IMR-90 (cell line): ENCODE results near the gene PRSS3. TPM values are rescaled to one million over a fixed set of nuclear protein-coding genes. Genes with fewer than 3 reads are reported as not detected.
"Not testable (repeated sequence)": the region's sequence is repeated elsewhere in the genome, so short reads cannot be mapped to it uniquely, and the experiment has no call there.

Source experiments
- ATAC-seq: fragments of 200-7000 bp; cut with Tn5 transposase; 2 replicates; pipeline ENCODE4 v1.9.1; 2020; ENCODE audit warnings: low read depth, mild to moderate bottlenecking, moderate library complexity
- BruUV-seq: library from RNA; stranded (reverse); fragments of 400-500 nt; replicated peaks from 2 replicates; lab custom pipeline; 2021; lab: Mats Ljungman, UMichigan
- CTCF ChIA-PET: fragments of 300-600 bp; formaldehyde crosslinking; extraction: SDS; loops from one replicate; lab custom pipeline; 2021; ENCODE audit warnings: antibody characterized with exemption; lab: Yijun Ruan, JAX
- POLR2A ChIA-PET: fragments of 300-600 bp; sonication (Branson Sonifier 250); formaldehyde crosslinking; loops from one replicate; lab custom pipeline; 2022; ENCODE audit warnings: antibody characterized with exemption; ENCODE audit not compliant: unreplicated experiment; lab: Charles Lee
- DNase-seq: peaks from one replicate; pipeline ENCODE4 v3.0.0; 2013
- H2AFZ ChIP-seq: replicated peaks from 2 replicates; pipeline ENCODE3; 2013; ENCODE audit warnings: low read length, mild to moderate bottlenecking; ENCODE audit not compliant: poor library complexity
- H2AK5ac ChIP-seq: 2 replicates; pipeline ENCODE4 v1.6.1; 2013; ENCODE audit warnings: low read depth, low read length, inconsistent platforms
- H2AK9ac ChIP-seq: replicated peaks from 2 replicates; pipeline ENCODE3; 2013; ENCODE audit warnings: mild to moderate bottlenecking, low read depth, low read length, moderate library complexity; ENCODE audit not compliant: poor library complexity
- H2BK120ac ChIP-seq: 2 replicates; pipeline ENCODE4 v1.6.1; 2013; ENCODE audit warnings: low read depth, low read length, inconsistent platforms
- H2BK15ac ChIP-seq: 3 replicates; pipeline ENCODE4 v1.6.1; 2013; ENCODE audit warnings: low read depth, low read length, inconsistent platforms
- H2BK20ac ChIP-seq: 2 replicates; pipeline ENCODE4 v1.6.1; 2013; ENCODE audit warnings: low read depth, mild to moderate bottlenecking, inconsistent platforms, low read length, moderate library complexity
- H2BK5ac ChIP-seq: 2 replicates; pipeline ENCODE4 v1.6.1; 2013; ENCODE audit warnings: mild to moderate bottlenecking, low read depth, low read length, inconsistent platforms; ENCODE audit not compliant: poor library complexity, severe bottlenecking
- H3K14ac ChIP-seq: replicated peaks from 2 replicates; pipeline ENCODE4 v1.6.1; 2013; ENCODE audit warnings: low read depth, low read length, inconsistent platforms
- H3K18ac ChIP-seq: 2 replicates; pipeline ENCODE4 v1.6.1; 2013; ENCODE audit warnings: low read depth, low read length, control low read depth
- H3K23ac ChIP-seq: 2 replicates; pipeline ENCODE4 v1.6.1; 2013; ENCODE audit warnings: low read depth, low read length, inconsistent platforms
- H3K27ac ChIP-seq: 2 replicates; pipeline ENCODE4 v1.5.1; 2013; ENCODE audit warnings: mild to moderate bottlenecking, control low read depth, low read length; ENCODE audit not compliant: insufficient read depth
- H3K27me3 ChIP-seq: 2 replicates; pipeline ENCODE4 v1.6.1; 2013; ENCODE audit warnings: low read length; ENCODE audit not compliant: control insufficient read depth, insufficient read depth
- H3K36me3 ChIP-seq: 2 replicates; pipeline ENCODE4 v1.6.1; 2013; ENCODE audit warnings: low read length, mixed read lengths; ENCODE audit not compliant: control insufficient read depth, insufficient read depth
- H3K4ac ChIP-seq: 2 replicates; pipeline ENCODE4 v1.6.1; 2013; ENCODE audit warnings: low read depth, low read length, inconsistent platforms
- H3K4me1 ChIP-seq: 2 replicates; pipeline ENCODE4 v1.6.1; 2013; ENCODE audit warnings: low read length, mixed read lengths; ENCODE audit not compliant: control insufficient read depth, insufficient read depth
- H3K4me2 ChIP-seq: 2 replicates; pipeline ENCODE4 v1.6.1; 2013; ENCODE audit warnings: low read depth, mild to moderate bottlenecking, control low read depth, low read length, moderate library complexity
- H3K4me3 ChIP-seq: 2 replicates; pipeline ENCODE4 v1.5.1; 2013; ENCODE audit warnings: low read depth, mild to moderate bottlenecking, control low read depth, low read length, moderate library complexity; ENCODE audit not compliant: insufficient read depth
- H3K56ac ChIP-seq: 2 replicates; pipeline ENCODE4 v1.6.1; 2013; ENCODE audit warnings: low read length, inconsistent platforms; ENCODE audit not compliant: insufficient read depth; ENCODE audit errors: extremely low read depth
- H3K79me1 ChIP-seq, 2 experiments: 2 replicates each; pipeline ENCODE4 v1.6.1; 2013; ENCODE audit warnings: low read length in 2 of 2, inconsistent platforms in 1 of 2, low read depth in 1 of 2
- H3K9ac ChIP-seq: 2 replicates; pipeline ENCODE4 v1.6.1; 2013; ENCODE audit warnings: low read depth, low read length, control low read depth
- H3K9me1 ChIP-seq: 2 replicates; pipeline ENCODE4 v1.6.1; 2013; ENCODE audit warnings: low read length, inconsistent platforms; ENCODE audit not compliant: insufficient read depth
- H3K9me3 ChIP-seq: 2 replicates; pipeline ENCODE4 v1.6.1; 2013; ENCODE audit warnings: low read length; ENCODE audit not compliant: control insufficient read depth, insufficient read depth
- H4K20me1 ChIP-seq: 2 replicates; pipeline ENCODE4 v1.6.1; 2013; ENCODE audit warnings: low read length, inconsistent platforms; ENCODE audit not compliant: insufficient read depth
- H4K5ac ChIP-seq: 2 replicates; pipeline ENCODE4 v1.6.1; 2013; ENCODE audit warnings: mild to moderate bottlenecking, low read depth, low read length, control low read depth
- H4K8ac ChIP-seq, 2 experiments: 2 replicates each; pipeline ENCODE4 v1.6.1; 2013; ENCODE audit warnings: low read depth in 2 of 2, low read length in 2 of 2, control low read depth in 1 of 2, inconsistent platforms in 1 of 2
- H4K91ac ChIP-seq: 2 replicates; pipeline ENCODE4 v1.6.1; 2013; ENCODE audit warnings: low read depth, low read length, inconsistent platforms; ENCODE audit not compliant: insufficient read depth
- WGBS, 2 experiments: methylation state at CpG; one replicate each; pipeline versions ENCODE4 v1.1.5 to v1.1.7; 2013; ENCODE audit warnings: missing lambda C conversion rate in 2 of 2; ENCODE audit not compliant: insufficient read length in 1 of 2; ENCODE audit errors: extremely low coverage in 2 of 2; 5-methylcytosine and 5-hydroxymethylcytosine counted together
- dilution Hi-C: fragments of 300-500 bp; cut with HindIII; formaldehyde crosslinking; loops from one replicate; pipeline ENCODE4 v1.14.3; 2018; ENCODE audit warnings: low sequenced_read_pairs; ENCODE audit not compliant: unreplicated experiment
- in situ Hi-C: fragments of 300-500 bp; cut with MboI; formaldehyde crosslinking; loops from 3 replicates; pipeline ENCODE4 v1.14.3; 2019; ENCODE audit warnings: low sequenced_read_pairs, inconsistent platforms, mixed read lengths
- intact Hi-C: fragments of 100-400 bp; cut with micrococcal nuclease; formaldehyde crosslinking; loops from 2 replicates; pipeline ENCODE4 v1.10.0; 2022
- polyA plus RNA-seq, 3 experiments: library from polyadenylated mRNA; depleted of rRNA; stranded (reverse); fragments of >200 nt; gene quantifications; 2 replicates each; pipeline ENCODE4 v1.2.3, GENCODE V29; 2012; ENCODE audit warnings: low replicate concordance in 1 of 3
- total RNA-seq: library from RNA; depleted of rRNA; stranded (reverse); fragments of >200 nt; gene quantifications from 2 replicates; pipeline ENCODE4 v1.2.3, GENCODE V29; 2012

Gene PRSS3
- total and polyA plus RNA-seq, 2 of the 4 experiments (the other 2 are of a cell fraction) = 7.0 to 26.9 TPM

- H3K18ac ChIP-seq, H4K91ac ChIP-seq, H3K14ac ChIP-seq, BruUV-seq, H3K9me1 ChIP-seq, DNase-seq, H3K4me3 ChIP-seq, CTCF ChIA-PET, H3K4me1 ChIP-seq, H4K20me1 ChIP-seq, H2BK120ac ChIP-seq, H3K79me1 ChIP-seq, H4K5ac ChIP-seq, intact Hi-C loops, H3K9me3 ChIP-seq, H2AK9ac ChIP-seq, ATAC-seq, H2AK5ac ChIP-seq, H2BK20ac ChIP-seq, H3K56ac ChIP-seq, H3K9ac ChIP-seq, H3K36me3 ChIP-seq, H2AFZ ChIP-seq, H4K8ac ChIP-seq, POLR2A ChIA-PET, H3K4me2 ChIP-seq, H2BK15ac ChIP-seq, H3K23ac ChIP-seq, H2BK5ac ChIP-seq, dilution Hi-C loops, in situ Hi-C loops, H3K27ac ChIP-seq, H3K4ac ChIP-seq: not testable (repeated sequence)
- H3K27me3 ChIP-seq = peaks cover 19% of the 10 kb centered on the region
- WGBS, 2 experiments = 86% methylated on average over 1 of the region's 2 CpGs; no CpG with 5 or more reads in 1 of the 2 experiments
Measured at GRCh38 chr9:33789429-33789828, 5.9 kb upstream of the PRSS3 start.
